HCT116 (cell line): ENCODE measurements around the gene NOTO. TPM values are rescaled to one million over a fixed set of nuclear protein-coding genes. Genes with fewer than 3 reads are reported as not detected.

Experiments used
- ATAC-seq: fragments of 200-7000 bp; cut with Tn5 transposase; 2 replicates; pipeline ENCODE4 v1.9.1; 2020; ENCODE audit warnings: mild to moderate bottlenecking, moderate library complexity
- BruUV-seq: library from RNA; stranded (reverse); fragments of 400-500 nt; replicated peaks from 2 replicates; lab custom pipeline; 2021; lab: Mats Ljungman, UMichigan
- CTCF ChIA-PET: fragments of 300-600 bp; sonication (Branson Sonifier 250); formaldehyde crosslinking; loops from one replicate; lab custom pipeline; 2021; ENCODE audit warnings: antibody characterized with exemption; lab: Charles Lee
- POLR2A ChIA-PET: fragments of 300-600, 350-600 bp; sonication (Branson Sonifier 250); formaldehyde crosslinking; loops from one replicate; lab custom pipeline; 2021; ENCODE audit warnings: antibody characterized with exemption; lab: Charles Lee
- RAD21 ChIA-PET, 2 experiments: fragments of 300-600 bp; sonication (Branson Sonifier 250); formaldehyde crosslinking; loops; one replicate each; lab custom pipeline; 2023; ENCODE audit warnings: low total read pairs in 2 of 2; ENCODE audit not compliant: uncharacterized antibody in 2 of 2, unreplicated experiment in 2 of 2, low non-redundant PET in 1 of 2; lab: Charles Lee
- DNase-seq: peaks from one replicate; pipeline ENCODE4 v3.0.0-alpha.2; 2010; ENCODE audit warnings: low read depth, low spot score
- H2AFZ ChIP-seq: fragments of 200-600 bp; shearing (Covaris generic), sonication (generic); 2 replicates; pipeline ENCODE4 v1.6.1; 2017; ENCODE audit warnings: low read depth, mixed run types, mixed read lengths, antibody characterized with exemption, low read length; ENCODE audit not compliant: poor library complexity, severe bottlenecking
- H3K27ac ChIP-seq: 2 replicates; pipeline ENCODE4 v1.5.1; 2012; ENCODE audit warnings: low read depth, low read length
- H3K27me3 ChIP-seq: fragments of 200-600 bp; sonication (generic); 2 replicates; pipeline ENCODE4 v1.6.1; 2016; ENCODE audit warnings: mixed run types, low read length, mixed read lengths; ENCODE audit not compliant: insufficient read depth
- H3K36me3 ChIP-seq, 2 experiments: fragments of 200-500 bp in 1 of 2; fragments of 200-600 bp in 1 of 2; sonication (Bioruptor generic) in 1 of 2; sonication (generic) in 1 of 2; 2 replicates each; pipeline versions ENCODE4 v1.5.1 to v1.6.1; 2014 to 2016; ENCODE audit warnings: low read length in 2 of 2, inconsistent platforms in 1 of 2, mixed read lengths in 1 of 2, mixed run types in 1 of 2; ENCODE audit not compliant: insufficient read depth in 2 of 2, control insufficient read depth in 1 of 2
- H3K4me1 ChIP-seq, 2 experiments: fragments of 200-600 bp in 1 of 2; sonication (generic) in 1 of 2; 2 replicates each; pipeline versions ENCODE4 v1.5.1 to v1.6.1; 2012 to 2017; ENCODE audit warnings: low read length in 2 of 2, inconsistent platforms in 1 of 2, mild to moderate bottlenecking in 1 of 2, mixed read lengths in 1 of 2, mixed run types in 1 of 2, moderate library complexity in 1 of 2; ENCODE audit not compliant: insufficient read depth in 2 of 2, control insufficient read depth in 1 of 2
- H3K4me2 ChIP-seq: fragments of 200-600 bp; sonication (generic); 2 replicates; pipeline ENCODE4 v1.6.1; 2017; ENCODE audit warnings: mixed run types, low read length, mixed read lengths
- H3K4me3 ChIP-seq, 2 experiments: fragments of 200-600 bp in 1 of 2; sonication (generic) in 1 of 2; replicated peaks in 1 of 2; 2 replicates each; pipeline ENCODE4 v1.5.1; 2011 to 2016; ENCODE audit warnings: low read length in 2 of 2, control low read depth in 1 of 2, low read depth in 1 of 2, mild to moderate bottlenecking in 1 of 2, mixed read lengths in 1 of 2, mixed run types in 1 of 2
- H3K79me2 ChIP-seq: fragments of 200-600 bp; sonication (generic); 2 replicates; pipeline ENCODE4 v1.6.1; 2017; ENCODE audit warnings: mild to moderate bottlenecking, mixed run types, low read length, moderate library complexity, mixed read lengths; ENCODE audit not compliant: insufficient read depth
- H3K9ac ChIP-seq: fragments of 200-600 bp; sonication (generic); 2 replicates; pipeline ENCODE4 v1.6.1; 2016; ENCODE audit warnings: low read length, mixed read lengths
- H3K9me2 ChIP-seq: fragments of 200-600 bp; sonication (generic), shearing (Covaris generic); 2 replicates; pipeline ENCODE4 v1.6.1; 2017; ENCODE audit warnings: mixed run types, mild to moderate bottlenecking, moderate library complexity; ENCODE audit not compliant: insufficient read depth
- H3K9me3 ChIP-seq, 2 experiments: fragments of 200-500 bp in 1 of 2; fragments of 200-600 bp in 1 of 2; sonication (Bioruptor generic) in 1 of 2; sonication (generic) in 1 of 2; 2 replicates each; pipeline ENCODE4 v1.6.1; 2014 to 2017; ENCODE audit warnings: low read length in 2 of 2, mixed read lengths in 2 of 2, inconsistent platforms in 1 of 2, low read depth in 1 of 2, mild to moderate bottlenecking in 1 of 2, mixed run types in 1 of 2, moderate library complexity in 1 of 2; ENCODE audit not compliant: control insufficient read depth in 1 of 2, insufficient read depth in 1 of 2
- H4K20me1 ChIP-seq: fragments of 200-600 bp; sonication (generic), shearing (Covaris generic); 2 replicates; pipeline ENCODE4 v1.6.1; 2017; ENCODE audit warnings: mixed run types, mild to moderate bottlenecking, moderate library complexity; ENCODE audit not compliant: insufficient read depth
- ATF3 ChIP-seq: IDR thresholded peaks from 2 replicates; pipeline ENCODE4 v1.6.1; 2012
- EGR1 ChIP-seq: IDR thresholded peaks from 2 replicates; pipeline ENCODE4 v1.6.1; 2012; ENCODE audit warnings: low read depth
- EZH2 ChIP-seq: fragments of 200-600 bp; sonication (generic); IDR thresholded peaks from 2 replicates; pipeline ENCODE4 v1.6.1; 2017; ENCODE audit warnings: antibody characterized with exemption, mixed run types
- EZH2phosphoT487 ChIP-seq: fragments of 200-600 bp; IDR thresholded peaks from 2 replicates; pipeline ENCODE4 v1.6.1; 2018; ENCODE audit warnings: antibody characterized with exemption, borderline replicate concordance
- JUND ChIP-seq: IDR thresholded peaks from 2 replicates; pipeline ENCODE4 v1.6.1; 2012
- POLR2A ChIP-seq: IDR thresholded peaks from 2 replicates; pipeline ENCODE4 v1.7.0; 2011; ENCODE audit warnings: borderline replicate concordance; ENCODE audit not compliant: insufficient read depth, insufficient read length; ENCODE audit errors: extremely low read depth
- POLR2AphosphoS5 ChIP-seq: IDR thresholded peaks from 2 replicates; pipeline ENCODE4 v1.6.1; 2011; ENCODE audit warnings: mild to moderate bottlenecking, low read depth, low read length, moderate library complexity
- RAD21 ChIP-seq: IDR thresholded peaks from 2 replicates; pipeline ENCODE4 v1.6.1; 2012; ENCODE audit warnings: low read depth, mild to moderate bottlenecking
- SIN3A ChIP-seq: IDR thresholded peaks from 2 replicates; pipeline ENCODE4 v1.6.1; 2012; ENCODE audit warnings: low read depth
- SRF ChIP-seq: IDR thresholded peaks from 2 replicates; pipeline ENCODE4 v1.6.1; 2012; ENCODE audit warnings: low read depth
- intact Hi-C: fragments of 100-400 bp; cut with micrococcal nuclease; formaldehyde crosslinking; loops from 2 replicates; pipeline ENCODE4 v1.10.0; 2022
- total RNA-seq: library from RNA; stranded (reverse); gene quantifications from one replicate; pipeline ENCODE4 v1.2.1, GENCODE V29; 2021; ENCODE audit not compliant: unreplicated experiment
- TF ChIP-seq, protein P1 (sequence below): IDR thresholded peaks from 2 replicates; pipeline ENCODE4 v1.6.1; 2011; ENCODE audit warnings: mild to moderate bottlenecking, low read length, moderate library complexity; ENCODE audit not compliant: insufficient replicate concordance; ENCODE audit errors: extremely low read depth

Gene NOTO
- total RNA-seq, 1 experiment from 2014 or later: not detected

DNA sequence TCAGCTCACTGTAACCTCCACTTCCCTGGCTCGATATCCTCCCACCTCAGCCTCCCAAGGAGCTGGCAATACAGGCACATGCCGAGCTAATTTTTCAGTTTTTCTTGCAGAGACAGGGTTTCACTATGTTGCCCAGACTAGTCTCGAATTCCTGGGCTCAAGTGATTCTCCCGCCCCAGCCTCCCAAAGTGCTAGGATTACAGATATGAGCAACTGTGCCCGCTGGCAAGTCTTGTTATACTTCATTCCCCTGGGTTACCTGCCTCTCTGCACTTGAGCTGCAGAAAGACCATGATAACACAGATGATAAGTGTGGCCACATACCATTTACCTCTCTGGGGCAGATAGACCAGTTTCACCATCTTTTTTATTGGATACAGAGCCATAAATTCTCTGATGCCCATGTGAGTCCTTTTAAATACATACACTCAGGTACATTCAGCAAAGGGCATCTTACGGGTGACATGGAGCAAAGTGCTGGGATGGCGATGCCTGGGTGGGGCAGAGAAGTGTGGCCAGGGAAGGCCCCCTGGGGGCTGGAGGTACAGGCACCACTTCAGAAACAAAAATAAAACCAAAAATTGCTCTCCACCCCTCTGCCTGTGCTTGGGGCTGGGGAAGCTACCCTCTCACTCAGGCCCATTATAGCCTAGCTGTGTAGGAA is 52.1 kb downstream of the NOTO start:
- DNase-seq: no peak
- Histone ChIP-seq H3K27ac (peak overlapping the region; percentile 10), H3K27me3 (no peaks in the 10 kb centered on the region), H3K4me2 (no peak overlapping the region), H3K36me3 (peaks cover 31 to 36% of the 10 kb centered on the region in 2 experiments; a peak in 3 of 4 replicates), H3K9me2 (no peaks in the 10 kb centered on the region), H3K79me2 (peaks cover 4% of the 10 kb centered on the region; the same call in 1 of the 2 replicates), H3K9me3 (no peaks in the 10 kb centered on the region), H3K4me3 (no peak overlapping the region), H3K4me1 (no peaks in the 10 kb centered on the region), H2AFZ (no peak overlapping the region), H4K20me1 (no peaks in the 10 kb centered on the region; the same call in 1 of the 2 replicates), H3K9ac (no peak overlapping the region)
- RAD21 ChIA-PET: no interaction called here
- ATAC-seq: peak; percentile 11
- no peak for TF ChIP-seq EGR1
- TF ChIP-seq POLR2A: peak; percentile 34
- 0 out of 2 replicates have a peak, but pooled peaks have one; percentile 6 for TF ChIP-seq POLR2AphosphoS5
- TF ChIP-seq RAD21: no peak
- TF ChIP-seq EZH2: no peak
- TF ChIP-seq SRF: no peak
- intact Hi-C loops: no loop called here
- CTCF ChIA-PET: no interaction called here
- no TSS peak for BruUV-seq
- POLR2A ChIA-PET: interaction anchor here (1.2 to 1.3 kb wide), 2 partner anchors 9 to 10 kb away, joined by 3 read pairs; no protein-coding TSS in a partner anchor

DNA sequence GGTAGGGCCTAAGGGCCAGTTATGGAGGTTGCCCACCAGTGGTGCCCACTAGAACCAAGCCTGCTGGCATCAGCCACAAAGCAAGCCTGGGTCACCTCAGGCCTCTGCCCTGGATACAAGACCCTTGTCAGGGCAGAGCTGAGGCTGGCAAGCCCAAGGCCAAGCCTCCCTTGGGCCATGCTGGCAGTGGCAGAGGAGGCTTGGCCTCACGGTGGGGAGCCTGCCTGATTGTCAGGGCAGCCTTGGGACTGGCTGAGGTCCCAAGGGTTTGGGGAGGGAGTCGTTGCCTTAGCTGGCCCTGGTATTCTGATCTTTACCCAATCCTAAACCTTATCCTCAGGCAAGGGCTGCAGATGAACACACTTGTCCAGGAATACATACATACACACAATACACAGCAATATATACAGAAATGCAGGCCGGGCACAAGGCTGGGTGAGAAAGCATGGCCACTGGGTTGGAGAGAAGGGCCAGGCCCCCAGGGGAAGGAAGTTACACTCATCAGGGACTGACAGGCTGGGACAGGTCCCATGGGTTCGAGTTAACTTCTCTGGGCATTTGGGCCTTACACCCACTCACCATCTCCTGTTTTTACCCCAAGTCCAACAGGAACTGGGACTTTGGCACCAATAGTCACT is 52.8 kb downstream of the NOTO start:
- Histone ChIP-seq H3K4me1 (no peaks in the 10 kb centered on the region), H3K4me2 (no peak overlapping the region), H2AFZ (no peak overlapping the region), H3K4me3 (no peak overlapping the region), H3K27me3 (no peaks in the 10 kb centered on the region), H3K9me2 (no peaks in the 10 kb centered on the region), H4K20me1 (no peaks in the 10 kb centered on the region; the same call in 1 of the 2 replicates), H3K27ac (0 out of 2 replicates have a peak overlapping the region, but pooled peaks have one; percentile 7), H3K9ac (no peak overlapping the region), H3K79me2 (peaks cover 4% of the 10 kb centered on the region; the same call in 1 of the 2 replicates), H3K36me3 (peaks cover 30 to 34% of the 10 kb centered on the region in 2 experiments; a peak in 3 of 4 replicates), H3K9me3 (no peaks in the 10 kb centered on the region)
- CTCF ChIA-PET: no interaction called here
- ATAC-seq (peak; percentile 26), DNase-seq (no peak)
- TF ChIP-seq ATF3 (no peak), SIN3A (no peak), JUND (no peak), EZH2phosphoT487 (no peak), SRF (no peak), POLR2AphosphoS5 (peak; percentile 30; the same call in 1 of the 2 replicates), RAD21 (no peak)
- TF ChIP-seq, protein P1, sequence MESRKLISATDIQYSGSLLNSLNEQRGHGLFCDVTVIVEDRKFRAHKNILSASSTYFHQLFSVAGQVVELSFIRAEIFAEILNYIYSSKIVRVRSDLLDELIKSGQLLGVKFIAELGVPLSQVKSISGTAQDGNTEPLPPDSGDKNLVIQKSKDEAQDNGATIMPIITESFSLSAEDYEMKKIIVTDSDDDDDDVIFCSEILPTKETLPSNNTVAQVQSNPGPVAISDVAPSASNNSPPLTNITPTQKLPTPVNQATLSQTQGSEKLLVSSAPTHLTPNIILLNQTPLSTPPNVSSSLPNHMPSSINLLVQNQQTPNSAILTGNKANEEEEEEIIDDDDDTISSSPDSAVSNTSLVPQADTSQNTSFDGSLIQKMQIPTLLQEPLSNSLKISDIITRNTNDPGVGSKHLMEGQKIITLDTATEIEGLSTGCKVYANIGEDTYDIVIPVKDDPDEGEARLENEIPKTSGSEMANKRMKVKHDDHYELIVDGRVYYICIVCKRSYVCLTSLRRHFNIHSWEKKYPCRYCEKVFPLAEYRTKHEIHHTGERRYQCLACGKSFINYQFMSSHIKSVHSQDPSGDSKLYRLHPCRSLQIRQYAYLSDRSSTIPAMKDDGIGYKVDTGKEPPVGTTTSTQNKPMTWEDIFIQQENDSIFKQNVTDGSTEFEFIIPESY: no peak
- POLR2A ChIA-PET: no interaction called here
- no TSS peak for BruUV-seq
- RAD21 ChIA-PET: no interaction called here
- intact Hi-C loops: no loop called here
